Measurements from ENCODE around the gene MAN1C1.
"Not testable (repeated sequence)": the region's sequence is repeated elsewhere in the genome, so short reads cannot be mapped to it uniquely, and the experiment has no call there.

Gene MAN1C1

DNA sequence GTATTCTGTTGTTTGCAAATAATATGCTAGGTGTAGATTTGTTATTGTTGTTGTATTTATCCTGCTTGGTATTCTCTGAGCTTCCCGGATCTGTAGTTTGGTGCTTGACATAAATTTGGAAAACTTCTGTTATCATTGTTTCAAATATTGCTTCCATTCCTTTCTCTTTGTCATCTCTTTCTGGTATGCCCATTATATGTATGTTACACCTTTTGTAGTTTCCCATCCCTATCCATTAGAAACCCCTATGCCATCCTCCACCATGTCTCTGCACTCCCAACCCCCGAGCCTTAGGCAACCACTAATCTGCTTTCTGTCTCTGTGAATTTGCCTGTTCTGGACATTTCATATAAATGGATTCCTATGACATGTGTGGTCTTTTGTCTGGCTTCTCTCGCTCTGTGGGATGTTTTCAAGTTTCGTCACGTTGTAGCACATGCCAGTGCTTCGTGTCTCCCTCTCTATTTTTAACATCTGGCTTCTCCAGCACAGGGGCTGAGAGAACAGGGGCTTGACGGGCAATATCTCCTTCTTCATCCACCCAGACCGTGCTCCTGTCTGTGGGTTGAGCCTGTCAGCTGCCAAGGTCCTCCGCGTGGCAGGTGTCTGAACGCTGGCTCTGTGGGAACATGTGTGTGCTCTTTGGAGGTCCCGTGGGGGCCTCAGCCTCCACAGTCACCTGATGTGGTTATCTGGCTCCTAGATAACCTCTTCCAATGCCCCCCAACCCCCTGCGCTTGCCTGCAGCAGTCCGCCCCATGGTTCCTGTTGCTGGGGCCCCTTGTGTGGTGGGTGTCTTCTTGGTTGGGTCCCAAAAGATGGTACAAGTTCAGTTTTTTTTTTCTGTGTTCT lies 32.8 kb upstream of the MAN1C1 start:
- no peak for DNase-seq

DNA sequence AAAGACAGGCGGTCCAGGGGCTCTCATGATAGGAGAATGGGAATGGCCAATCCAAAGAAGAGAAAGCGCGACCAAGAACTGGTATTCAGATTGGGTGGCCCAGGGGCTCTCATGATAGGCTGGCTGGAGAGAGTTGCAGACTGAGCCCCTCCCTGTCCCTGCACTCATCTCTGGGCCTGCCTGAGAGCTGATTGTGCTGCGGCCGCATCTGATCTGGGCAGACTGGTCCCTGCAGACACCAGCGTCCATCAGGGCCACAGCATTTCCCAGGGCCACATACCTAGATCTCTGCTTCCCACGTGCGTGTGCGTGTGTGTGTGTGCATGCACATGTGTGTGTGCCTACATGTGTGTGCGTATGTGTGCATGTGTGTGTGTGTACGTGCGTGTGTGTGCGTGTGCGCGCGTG lies 30.4 kb upstream of the MAN1C1 start:
- DNase-seq: no peak

DNA sequence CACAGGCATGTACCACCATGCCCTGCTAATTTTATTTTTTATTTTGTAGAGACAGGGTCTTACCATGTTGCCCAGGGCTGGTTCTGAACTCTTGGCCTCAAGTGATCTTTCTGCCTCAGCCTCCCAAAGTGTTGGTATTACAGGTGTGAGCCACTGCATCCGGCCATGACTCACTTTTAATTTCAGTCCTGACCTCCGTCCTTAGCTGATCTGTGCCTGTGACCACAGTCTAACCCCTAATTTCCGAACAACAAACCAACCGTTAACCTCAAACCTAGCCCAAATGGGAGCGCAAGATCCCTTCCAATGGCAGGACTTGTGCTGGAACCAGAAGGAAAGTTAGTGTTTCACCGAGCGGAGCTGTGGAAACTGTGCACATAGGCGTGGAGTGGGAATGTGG lies 29.3 kb upstream of the MAN1C1 start:
- DNase-seq: no peak

DNA sequence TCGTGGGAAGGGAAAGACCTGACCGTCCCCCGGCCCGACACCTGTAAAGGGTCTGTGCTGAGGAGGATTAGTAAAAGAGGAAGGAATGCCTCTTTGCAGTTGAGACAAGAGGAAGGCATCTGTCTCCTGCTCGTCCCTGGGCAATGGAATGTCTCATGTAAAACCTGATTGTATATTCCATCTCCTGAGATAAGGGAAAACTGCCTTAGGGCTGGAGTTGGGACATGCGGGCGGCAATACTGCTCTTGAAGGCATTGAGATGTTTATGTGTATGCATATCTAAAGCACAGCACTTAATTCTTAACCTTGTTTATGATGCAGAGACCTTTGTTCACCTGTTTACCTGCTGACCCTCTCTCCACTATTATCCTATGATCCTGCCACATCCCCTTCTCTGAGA lies 28.4 kb upstream of the MAN1C1 start:
- not testable (repeated sequence) for DNase-seq

DNA sequence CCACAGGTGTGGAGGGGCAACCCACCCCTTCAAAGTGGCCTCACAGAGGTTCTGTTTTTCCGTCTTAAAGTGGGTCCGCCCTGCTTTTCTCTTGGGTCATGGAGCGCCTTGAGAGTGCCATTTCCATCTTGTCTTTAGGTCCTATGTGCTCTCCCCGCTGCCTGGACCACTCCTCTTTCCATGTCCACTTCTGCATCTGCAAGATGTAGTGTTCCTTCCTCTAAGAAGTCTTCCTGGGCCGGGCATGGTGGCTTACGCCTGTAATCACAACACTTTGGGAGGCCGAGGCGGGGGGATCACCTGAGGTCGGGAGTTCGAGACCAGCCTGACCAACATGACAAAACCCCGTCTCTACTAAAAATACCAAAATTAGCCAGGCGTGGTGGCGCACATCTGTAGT lies 27.8 kb upstream of the MAN1C1 start:
- DNase-seq: not testable (repeated sequence)

DNA sequence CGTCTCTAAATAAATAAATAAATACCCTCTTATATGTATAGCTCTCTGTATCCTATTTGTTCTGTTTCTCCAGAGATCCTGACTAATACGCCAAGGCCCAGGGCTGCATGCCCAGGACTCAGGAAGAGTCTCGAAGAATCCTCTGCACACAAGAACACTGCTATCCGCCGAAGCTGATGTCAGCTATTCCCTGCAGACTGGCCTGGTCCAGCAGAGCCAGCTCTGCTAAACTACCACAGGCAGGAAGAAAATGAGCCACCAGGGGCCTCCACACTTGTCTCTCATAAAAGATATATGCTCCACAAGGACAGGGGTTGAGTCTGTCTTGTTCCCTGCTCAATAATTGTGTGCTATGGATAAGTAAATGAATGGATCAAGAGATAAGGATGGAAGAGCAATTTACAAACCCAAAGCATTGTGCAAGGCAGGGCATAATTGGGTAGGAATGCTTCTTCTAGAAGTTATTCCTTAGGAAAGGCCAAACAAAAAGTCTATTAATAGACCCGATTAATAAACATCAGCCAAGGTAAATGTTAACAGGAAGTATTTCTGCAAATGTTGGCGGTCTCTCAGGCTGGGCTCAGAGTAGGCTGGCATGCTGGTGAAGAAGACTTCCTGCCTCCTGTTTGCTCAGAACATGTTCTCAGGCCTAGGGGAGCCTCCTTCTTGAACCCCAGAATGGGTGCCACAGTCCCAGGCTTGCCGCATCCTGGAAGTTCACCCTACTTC lies 26.3 kb upstream of the MAN1C1 start:
- DNase-seq: no peak

DNA sequence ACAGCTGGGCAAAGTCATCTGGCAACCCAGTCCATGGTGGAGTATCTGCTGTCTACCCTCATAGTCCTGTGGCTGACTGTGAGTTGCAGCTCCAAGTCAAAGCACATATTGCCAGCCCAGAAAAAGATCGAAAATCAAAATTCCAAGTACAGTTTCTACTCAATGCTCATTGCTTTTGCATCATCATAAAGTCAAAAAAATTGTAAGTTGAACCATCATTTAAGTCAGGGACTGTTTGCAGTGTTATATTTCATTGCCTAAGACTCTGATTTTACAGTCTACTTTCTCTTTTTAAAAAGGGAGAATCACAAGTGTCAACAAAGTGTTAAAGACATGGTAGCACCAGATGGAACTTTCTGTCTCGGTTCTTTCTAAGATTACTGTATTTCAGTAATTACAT lies 22.7 kb upstream of the MAN1C1 start:
- DNase-seq: no peak

DNA sequence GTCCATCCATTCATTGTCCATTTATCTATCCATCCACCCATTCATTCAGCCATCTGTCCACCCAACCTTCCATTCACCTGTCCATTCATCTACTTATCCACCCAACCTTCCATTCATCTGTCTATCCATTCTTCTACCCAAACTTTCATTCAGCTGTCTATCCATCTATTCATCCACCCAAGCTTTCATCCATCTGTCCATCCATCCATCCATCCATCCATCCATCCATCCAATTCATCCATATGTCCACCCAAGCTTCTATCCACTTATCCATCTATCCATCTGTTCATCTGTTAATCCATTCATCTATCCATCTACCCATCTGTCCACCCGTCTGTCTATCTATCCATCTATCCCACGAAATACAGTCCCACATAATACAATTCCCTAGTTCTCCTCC lies 21.6 kb upstream of the MAN1C1 start:
- no peak for DNase-seq

DNA sequence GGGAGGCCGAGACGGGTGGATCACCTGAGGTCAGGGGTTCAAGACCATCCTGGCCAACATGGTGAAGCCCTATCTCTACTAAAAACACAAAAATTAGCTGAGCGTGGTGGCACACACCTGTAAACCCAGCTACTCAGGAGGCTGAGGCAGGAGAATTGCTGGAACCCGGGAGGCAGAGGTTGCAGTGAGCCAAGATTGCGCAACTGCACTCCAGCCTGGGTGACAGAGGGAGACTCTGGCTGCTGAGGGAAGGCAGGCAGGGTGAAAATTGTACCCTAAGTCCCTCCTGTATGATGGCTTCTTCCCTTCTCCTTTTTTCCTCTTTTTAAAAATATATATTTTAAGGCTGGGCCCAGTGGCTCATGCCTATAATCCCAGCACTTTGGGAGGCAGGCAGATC lies 19.9 kb upstream of the MAN1C1 start:
- not testable (repeated sequence) for DNase-seq

DNA sequence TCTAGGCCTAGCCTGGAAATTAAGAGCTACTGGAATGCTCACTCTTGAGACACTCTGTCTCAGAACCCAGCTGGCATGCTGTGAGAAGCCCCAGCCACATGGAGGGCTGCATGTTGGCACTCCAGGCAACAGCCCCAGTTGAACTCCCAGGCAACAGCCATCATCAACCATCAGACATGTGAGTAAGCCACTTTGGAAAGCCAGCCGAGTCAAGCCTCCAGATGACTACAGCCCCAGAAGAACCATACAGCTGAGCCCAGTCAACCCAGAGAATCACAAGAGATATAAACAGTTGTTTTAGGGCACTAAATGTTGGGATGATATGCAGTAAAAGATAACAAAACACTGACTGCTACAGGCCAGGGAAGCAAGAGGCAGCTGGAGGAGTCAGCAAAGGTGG lies 17.7 kb upstream of the MAN1C1 start:
- DNase-seq: no peak

- DNase-seq: no peak
Measured at GRCh38 chr1:25599969-25600610, 16.5 kb upstream of the MAN1C1 start.

- DNase-seq: not testable (repeated sequence)
Measured at GRCh38 chr1:25600971-25601699, 15.5 kb upstream of the MAN1C1 start.

- DNase-seq: not testable (repeated sequence)
Measured at GRCh38 chr1:25603779-25604538, 12.6 kb upstream of the MAN1C1 start.

DNA sequence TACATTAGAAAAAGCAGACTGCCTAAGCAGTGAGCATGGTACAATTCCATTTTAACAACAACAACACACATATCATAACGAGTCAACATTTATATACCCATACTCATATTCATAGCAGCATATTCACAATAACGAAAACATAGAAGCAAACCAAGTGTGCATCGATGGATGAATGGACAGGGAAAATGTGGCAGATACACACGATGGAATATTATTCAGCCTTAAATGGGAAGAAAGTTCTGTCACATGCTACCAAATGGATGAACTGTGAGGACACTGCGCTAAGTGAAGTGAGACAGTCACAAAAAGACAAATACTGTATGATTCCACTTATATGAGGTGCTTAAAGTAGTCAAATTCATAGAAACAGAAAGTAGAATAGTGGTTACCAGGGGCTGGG lies 9.5 kb upstream of the MAN1C1 start:
- no peak for DNase-seq

DNA sequence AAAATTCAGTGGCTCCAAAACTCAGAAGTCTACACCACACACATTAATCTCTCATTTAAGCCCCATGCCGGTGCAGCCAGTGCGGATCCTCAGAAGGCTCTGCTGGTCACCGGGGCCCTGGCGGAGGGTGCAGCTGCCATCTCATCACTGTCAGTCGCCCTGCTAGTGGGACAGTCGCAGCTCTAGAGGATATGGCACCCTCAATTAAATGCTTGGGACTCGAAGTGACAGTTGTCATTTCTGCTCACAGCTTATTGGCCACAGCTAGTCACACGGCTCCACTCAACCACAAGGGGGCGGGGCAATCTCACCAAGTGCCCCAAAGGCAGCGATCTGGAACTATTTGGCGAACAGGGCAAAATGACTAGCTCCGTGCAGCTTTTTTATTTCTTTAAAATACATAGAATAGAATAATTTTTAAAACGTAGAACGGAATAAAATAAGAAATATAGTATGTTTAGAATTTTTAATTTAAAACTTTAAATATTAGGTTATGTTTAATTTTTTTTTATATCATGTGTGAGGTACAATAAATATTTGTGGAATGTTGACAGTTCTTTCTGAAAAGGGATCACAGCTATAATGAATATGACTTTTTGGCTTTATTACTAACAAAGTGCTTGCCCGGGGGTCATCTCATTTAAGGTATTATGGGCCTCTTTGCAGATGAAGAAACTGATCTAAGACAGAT lies 8.0 kb upstream of the MAN1C1 start:
- DNase-seq: peak; percentile 62

GRCh38 chr1:25609921-25610320 lies 6.7 kb upstream of the MAN1C1 start:
- no peak for DNase-seq

DNA sequence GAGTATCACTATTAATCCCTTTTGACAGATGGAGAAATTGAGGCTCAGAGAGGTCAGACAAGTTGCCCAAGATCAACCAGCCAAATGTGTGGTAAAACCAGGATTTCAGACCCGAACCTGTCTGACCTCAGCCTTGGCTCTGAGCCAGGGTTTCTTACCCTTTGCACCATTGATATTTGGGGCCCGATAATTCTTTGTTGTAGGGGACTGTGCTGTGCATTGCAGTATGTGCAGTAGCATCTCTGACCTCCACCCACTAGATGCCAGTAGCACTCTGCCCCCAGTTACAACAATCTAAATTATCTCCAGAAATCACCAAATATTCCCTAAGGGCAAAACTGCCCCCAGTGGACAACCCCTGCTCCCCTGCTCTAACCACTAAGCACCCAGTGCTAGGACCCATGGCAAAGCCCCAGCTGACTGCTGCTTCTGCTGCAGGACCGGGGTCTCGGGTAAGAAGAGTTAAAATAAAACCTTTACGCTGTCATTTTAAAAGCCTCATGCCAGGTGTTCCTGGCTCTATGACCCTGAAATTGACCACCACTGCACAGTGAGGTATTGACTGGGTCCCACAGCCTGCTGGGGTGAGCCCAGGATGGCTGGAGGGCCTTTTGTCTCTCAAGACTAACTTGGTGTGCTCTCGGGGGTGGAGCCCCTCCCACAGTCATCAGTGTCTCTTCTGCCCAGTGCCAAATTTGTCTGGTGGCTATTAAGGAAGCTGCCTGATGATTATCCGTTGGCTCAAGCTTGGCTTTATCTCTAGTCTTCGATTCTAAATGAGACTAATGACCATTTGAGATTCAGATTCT lies 5.6 kb upstream of the MAN1C1 start:
- no peak for DNase-seq

DNA sequence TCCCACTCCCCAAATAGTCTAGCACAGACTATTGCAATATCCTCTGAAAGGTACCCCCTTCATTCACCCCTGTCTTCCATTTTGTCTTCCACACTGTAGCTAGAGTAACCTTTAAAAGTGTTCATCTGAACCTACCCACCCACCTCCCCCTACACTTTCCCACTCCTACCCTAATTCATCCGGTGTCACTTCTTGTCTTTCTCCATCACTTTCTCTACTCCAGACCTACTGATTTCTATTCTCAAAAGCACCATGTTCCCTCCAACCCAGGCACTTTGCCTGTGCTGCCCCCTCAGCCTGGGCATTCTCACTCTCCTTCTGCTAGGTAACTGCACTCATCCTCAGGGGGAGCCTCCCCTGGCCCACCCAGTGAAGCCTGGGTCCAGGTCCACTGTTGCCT lies 4.7 kb upstream of the MAN1C1 start:
- no peak for DNase-seq

DNA sequence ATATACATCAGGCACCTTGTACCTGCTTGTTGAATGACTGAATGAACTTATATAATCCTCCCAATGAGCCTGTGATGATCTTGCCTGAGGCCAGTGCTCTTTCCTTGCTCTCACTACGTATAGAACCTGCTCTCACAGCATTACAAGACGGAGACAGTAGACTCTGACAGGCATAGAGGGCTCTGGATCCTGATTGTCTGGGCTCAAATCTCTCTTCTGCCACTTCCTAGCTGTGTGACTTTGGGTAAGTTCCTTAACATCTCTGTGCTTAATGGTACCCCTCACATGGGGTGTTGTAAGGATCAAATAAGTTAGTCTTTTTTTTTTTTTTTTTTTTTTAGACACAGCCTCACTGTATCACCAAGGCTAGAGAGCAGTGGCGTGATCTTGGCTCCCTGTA lies 4.2 kb upstream of the MAN1C1 start:
- no peak for DNase-seq

GRCh38 chr1:25613091-25613490 lies 3.5 kb upstream of the MAN1C1 start:
- no peak for DNase-seq

Measured in NCI-H446 treated with DMSO at 0.1 percent for 48 hours (cell line).